ENCODE measurements around the gene ACVR1B. TPM values are rescaled to one million over a fixed set of nuclear protein-coding genes. Genes with fewer than 3 reads are reported as not detected.

ACVR1B gene
- total RNA-seq, 4 donors from 2014 or later = 14.8 to 16.3 (median 15.4) TPM

DNA sequence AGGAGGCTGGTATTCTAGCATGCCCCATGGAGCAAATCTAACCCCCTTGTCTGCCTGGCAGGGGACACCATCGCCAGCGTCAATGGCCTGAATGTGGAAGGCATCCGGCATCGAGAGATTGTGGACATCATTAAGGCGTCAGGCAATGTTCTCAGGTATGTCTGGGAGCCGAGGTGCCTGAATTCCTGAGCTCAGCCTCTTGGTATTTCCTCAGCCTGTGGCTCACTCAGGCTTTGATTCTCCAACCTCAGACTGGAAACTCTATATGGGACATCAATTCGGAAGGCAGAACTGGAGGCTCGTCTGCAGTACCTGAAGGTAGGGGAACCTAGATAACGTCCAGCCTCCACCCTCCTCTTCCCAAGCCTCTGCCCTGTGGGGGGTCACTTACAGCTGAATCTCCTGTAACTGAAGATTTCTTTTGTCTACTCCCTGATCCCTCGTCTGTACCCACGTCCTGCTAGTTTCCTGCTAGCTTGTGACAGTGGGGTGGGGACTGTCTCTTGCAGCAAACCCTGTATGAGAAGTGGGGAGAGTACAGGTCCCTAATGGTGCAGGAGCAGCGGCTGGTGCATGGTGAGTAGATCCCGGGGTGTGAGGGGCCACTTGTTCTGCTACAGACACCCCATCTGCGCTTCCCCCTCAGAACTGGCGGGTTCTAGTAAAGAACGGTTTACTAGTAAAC lies 62.3 kb downstream of the ACVR1B start:
- TF ChIP-seq, protein P1, sequence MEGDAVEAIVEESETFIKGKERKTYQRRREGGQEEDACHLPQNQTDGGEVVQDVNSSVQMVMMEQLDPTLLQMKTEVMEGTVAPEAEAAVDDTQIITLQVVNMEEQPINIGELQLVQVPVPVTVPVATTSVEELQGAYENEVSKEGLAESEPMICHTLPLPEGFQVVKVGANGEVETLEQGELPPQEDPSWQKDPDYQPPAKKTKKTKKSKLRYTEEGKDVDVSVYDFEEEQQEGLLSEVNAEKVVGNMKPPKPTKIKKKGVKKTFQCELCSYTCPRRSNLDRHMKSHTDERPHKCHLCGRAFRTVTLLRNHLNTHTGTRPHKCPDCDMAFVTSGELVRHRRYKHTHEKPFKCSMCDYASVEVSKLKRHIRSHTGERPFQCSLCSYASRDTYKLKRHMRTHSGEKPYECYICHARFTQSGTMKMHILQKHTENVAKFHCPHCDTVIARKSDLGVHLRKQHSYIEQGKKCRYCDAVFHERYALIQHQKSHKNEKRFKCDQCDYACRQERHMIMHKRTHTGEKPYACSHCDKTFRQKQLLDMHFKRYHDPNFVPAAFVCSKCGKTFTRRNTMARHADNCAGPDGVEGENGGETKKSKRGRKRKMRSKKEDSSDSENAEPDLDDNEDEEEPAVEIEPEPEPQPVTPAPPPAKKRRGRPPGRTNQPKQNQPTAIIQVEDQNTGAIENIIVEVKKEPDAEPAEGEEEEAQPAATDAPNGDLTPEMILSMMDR (IDR thresholded peaks at IDR 0.05; ENCODE audit: low read depth) = no peak

DNA sequence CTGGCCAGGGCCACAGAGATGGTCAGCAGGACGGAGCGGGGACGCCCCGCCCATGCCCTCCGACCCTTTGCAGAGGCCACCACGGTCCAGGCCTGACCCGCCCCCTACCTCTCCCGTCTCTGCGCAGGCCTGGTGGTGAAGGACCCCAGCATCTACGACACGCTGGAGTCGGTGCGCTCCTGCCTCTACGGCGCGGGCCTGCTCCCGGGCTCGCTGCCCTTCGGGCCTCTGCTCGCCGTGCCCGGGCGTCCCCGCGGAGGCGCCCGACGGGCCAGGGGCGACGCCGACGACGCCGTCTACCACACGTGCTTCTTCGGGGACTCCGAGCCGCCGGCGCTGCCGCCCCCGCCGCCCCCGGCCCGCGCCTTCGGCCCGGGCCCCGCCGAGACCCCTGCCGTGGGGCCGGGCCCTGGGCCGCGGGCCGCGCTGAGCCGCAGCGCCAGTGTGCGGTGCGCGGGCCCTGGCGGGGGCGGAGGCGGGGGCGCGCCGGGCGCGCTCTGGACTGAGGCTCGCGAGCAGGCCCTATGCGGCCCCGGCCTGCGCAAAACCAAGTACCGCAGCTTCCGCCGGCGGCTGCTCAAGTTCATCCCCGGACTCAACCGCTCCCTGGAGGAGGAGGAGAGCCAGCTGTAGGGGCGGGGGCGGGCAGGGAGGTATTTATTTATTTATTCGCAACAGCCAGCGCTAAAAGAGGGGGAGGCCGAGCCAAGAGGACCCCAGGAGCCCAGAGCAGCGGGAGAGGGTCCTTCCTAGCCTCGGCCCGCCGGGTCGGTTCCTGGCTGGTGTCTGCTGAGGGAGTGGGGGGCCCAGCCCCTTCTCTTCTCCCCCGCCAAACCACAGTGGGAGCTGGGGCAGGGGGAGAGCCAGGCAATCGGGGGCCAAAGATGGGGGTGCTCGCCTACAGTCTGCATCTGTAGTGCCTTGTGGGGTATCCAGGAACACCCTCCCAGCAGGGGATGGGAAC lies 63.4 kb downstream of the ACVR1B start:
- TF ChIP-seq, protein P1 (IDR thresholded peaks at IDR 0.05; ENCODE audit: low read depth) = no peak

DNA sequence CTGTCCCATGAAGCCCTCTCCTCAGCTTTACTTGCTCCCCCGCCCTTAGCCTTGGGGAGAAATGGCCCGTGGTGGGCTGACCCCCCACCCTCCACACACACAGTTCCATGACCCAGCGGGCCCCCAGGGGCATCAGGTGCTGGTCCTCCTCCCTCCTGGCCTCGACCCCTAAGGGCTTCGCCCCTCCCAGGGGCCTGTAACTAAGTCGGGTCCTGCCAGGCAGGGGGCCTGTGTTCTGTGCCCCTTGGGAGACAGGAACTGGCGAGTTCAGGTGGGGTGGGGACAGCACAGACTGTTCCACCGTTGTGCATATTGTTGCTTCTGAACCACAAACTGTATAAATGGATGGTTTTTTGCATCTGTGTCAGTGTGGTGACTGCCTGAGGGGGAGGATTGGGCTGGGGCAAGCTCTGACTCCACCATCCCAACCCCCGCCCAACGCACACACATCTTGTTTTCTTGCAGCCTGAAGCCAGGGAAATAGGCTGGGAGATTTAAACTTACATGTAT lies 64.1 kb downstream of the ACVR1B start:
- TF ChIP-seq, protein P1 (IDR thresholded peaks at IDR 0.05; ENCODE audit: low read depth) = no peak

DNA sequence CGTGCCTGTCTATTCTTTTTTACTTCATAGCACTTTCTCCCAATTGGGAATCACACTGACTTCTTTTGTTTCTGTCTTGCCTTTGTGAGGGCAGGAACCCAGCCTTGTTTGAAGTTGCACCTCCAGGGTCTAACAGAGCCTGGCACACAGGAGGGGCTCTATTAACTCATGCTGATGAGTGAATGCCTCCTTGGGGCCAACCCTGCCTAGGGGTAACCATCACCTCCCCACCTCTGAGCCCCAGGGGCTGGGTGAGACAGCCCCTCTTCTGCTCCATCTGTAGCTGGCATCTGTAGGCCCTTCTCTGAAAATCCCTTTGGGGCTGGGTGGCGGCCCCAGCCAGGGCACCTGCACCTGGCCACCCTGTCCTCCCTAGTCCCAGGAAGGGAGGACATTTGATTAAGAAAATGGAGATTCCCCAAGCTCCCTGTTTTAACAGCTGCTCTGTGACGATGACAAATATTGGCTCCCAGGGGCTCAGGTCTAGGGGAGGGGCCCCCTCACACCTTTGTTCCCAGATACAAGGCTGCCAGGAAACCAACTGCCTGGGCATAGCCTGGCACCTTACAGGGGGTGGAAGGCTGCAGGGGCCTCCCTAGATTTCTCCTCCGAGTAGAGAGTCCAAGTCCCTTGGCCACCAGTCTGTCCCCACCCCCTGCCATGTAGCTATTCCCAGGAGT lies 67.1 kb downstream of the ACVR1B start:
- TF ChIP-seq, protein P1 (IDR thresholded peaks at IDR 0.05; ENCODE audit: low read depth) = no peak

DNA sequence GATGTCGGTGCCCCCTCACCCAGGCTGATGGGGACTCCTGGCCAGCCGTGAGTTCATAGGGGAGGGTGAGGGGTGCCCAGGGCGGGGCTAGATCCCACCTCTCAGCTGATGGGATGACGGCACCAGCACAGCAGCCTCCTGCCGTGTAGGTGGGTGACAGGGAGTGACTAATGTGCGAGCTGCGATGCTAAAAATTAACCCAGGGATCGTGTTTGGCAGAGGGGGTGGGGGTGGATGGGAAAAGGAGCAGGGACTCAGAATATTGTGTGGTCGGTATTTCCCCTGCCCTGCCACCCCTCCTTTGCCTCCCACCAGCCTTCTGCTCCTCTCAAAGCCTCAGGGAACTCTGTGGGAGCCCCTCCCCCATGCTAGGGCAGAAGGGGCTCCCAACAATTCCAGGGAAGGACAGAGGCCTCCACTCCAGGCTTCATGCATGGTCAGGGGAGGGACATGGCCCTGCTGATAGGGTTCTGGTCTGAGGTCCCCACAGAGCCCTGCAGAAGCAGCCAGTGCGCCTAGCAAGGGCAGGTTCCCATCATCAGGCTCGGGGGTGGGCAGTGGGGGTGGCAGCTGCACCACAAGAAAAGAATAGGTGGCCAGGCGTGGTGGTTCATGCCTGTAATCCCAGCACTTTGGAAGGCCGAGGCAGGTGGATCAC lies 67.7 kb downstream of the ACVR1B start:
- TF ChIP-seq, protein P1 (IDR thresholded peaks at IDR 0.05; ENCODE audit: low read depth) = no peak

DNA sequence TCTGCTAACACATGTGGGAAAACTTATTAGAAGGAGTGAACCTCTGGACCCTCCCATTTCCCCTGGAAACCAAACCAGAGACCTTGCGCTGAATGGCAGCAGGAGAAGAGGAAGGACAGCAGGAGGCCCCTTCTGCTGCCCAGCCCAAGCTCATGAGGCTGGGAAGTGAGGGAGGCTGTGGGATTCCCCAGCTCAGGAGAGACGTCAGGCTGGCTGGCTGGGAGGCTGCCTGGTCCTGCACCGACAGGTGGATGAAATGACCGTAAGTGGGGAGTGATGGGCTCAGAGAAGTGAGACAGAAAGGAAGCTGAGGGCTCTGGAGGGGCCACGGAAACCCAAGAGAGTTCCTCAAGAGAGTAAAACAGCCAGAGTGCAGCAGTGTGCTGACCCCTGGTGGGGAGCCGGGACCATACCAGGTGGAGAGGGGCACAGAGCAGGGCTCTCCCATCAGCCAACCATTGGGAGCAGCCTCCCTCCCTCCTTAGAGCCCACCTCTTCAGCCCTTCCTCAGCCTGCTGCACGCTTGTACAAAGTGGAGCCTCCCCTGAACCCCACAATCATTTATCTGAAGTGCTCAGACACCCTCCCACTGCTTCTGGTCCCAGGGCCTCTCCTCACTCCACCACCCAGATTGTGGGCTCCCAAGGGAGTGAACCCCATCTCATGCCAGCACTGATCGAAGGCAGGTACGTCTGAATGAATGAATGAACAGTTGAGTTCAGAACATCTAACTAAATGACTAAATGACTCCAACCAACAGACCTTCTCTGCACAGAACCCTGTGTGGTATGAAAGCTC lies 69.2 kb downstream of the ACVR1B start:
- TF ChIP-seq, protein P1 (IDR thresholded peaks at IDR 0.05; ENCODE audit: low read depth) = no peak
